GM12873 (cell line): Measurements from ENCODE around the gene PRPF19.

Experiments
- TF ChIP-seq, protein P1 (sequence below): IDR thresholded peaks from 2 replicates; pipeline ENCODE4 v1.5.1; 2012; ENCODE audit warnings: low read depth, mild to moderate bottlenecking, moderate library complexity, low read length, control low read depth; ENCODE audit not compliant: insufficient read depth; ENCODE audit errors: missing control alignments

PRPF19 gene

GRCh38 chr11:60942970-60943565 lies 36.7 kb upstream of the PRPF19 start:
- TF ChIP-seq, protein P1, sequence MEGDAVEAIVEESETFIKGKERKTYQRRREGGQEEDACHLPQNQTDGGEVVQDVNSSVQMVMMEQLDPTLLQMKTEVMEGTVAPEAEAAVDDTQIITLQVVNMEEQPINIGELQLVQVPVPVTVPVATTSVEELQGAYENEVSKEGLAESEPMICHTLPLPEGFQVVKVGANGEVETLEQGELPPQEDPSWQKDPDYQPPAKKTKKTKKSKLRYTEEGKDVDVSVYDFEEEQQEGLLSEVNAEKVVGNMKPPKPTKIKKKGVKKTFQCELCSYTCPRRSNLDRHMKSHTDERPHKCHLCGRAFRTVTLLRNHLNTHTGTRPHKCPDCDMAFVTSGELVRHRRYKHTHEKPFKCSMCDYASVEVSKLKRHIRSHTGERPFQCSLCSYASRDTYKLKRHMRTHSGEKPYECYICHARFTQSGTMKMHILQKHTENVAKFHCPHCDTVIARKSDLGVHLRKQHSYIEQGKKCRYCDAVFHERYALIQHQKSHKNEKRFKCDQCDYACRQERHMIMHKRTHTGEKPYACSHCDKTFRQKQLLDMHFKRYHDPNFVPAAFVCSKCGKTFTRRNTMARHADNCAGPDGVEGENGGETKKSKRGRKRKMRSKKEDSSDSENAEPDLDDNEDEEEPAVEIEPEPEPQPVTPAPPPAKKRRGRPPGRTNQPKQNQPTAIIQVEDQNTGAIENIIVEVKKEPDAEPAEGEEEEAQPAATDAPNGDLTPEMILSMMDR = no peak

- TF ChIP-seq, protein P1 = no peak
Observed at GRCh38 chr11:60942219-60942618, 35.8 kb upstream of the PRPF19 start.

DNA sequence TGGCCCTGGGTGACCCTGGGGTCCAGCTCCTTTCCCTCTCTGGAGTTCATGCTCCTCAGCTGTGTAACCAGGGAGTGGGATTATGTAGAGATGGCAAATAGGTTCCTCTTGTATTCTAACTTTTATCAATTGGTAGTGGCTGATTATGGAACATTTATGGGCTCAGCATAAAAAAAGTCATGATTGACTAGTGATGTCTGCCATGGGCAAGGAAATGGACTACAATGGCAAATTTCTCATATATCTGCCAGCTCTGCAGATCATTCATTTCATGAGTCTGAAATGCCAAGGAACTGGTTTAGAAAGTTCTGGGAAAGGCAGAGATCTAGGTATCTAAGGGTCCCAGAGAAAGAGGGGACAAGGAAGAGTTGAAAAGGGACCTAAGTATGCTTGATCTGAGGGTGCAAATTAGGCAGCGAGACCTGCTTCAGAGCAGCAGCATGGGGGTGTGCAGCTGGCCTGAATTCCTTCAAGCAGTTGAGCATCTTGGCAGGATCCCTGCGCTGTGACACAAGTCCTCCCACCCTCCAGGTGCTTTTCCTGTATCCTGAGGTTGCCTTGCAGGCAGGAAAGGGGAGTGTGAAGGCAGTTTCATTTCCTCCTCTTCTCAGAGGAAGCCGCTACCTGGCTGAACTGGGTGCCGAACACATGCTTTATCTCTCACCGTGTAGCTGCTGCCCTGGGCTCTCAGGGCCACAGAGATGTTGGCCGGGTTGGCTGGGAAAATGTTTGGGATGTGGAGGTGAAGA lies 35.2 kb upstream of the PRPF19 start:
- TF ChIP-seq, protein P1 = no peak

DNA sequence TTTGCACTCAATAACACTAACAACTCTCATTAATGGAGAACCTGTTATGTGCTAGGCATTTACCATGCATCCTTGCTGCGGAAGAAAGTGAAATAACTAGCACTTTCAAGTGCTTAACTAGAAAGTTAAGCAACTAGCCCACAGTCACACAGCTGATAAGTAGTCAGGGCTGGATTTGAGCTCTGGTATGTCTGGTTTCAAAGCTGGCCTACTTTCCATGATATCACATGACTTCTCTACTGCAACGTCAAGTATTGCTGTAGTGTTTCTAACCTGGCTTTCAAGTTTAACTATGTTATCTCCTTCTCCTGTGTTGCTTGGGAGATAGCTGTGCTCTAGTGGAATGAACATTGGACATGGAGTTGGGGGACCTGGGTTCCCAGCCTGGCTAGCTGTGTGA lies 33.5 kb upstream of the PRPF19 start:
- TF ChIP-seq, protein P1 = no peak

DNA sequence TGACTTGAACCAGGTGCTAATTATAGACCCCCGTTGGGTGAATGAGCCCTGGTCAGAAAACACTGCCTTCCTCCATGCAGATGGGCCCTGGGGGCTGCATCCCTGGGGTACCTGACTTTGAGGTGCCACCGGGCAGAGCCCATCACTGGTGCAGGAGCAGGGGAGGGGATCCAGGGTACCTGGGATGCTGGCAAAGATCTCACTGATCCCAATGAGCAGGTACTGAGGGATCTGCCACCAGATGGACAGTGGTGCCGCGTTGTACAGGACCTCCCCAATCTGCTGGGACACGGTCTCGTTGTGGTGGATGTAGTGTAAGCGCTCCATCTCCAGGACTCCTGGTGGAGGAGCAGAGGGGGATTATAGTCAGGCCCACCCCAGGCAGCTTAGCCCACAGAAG lies 32.9 kb upstream of the PRPF19 start:
- TF ChIP-seq, protein P1 = no peak

DNA sequence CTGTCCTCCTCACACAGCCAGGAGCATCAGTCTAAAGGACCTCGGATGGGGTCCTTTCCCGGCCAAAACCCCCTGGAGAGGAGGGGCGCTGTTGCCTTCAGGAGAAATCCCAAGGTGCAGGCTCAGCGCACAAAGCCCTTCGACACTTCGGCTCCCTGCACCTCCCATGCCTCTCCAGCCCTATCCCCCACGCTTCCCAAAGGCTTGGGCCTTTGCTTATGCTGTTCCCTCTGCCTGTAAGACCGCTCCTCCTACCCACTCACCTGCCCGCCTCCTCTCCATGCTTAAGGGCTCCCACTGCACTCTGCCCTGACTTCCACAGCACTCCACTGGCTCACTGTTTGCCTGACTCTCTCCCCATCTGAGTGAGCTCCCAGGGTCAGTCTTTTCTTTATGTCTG lies 32.1 kb upstream of the PRPF19 start:
- TF ChIP-seq, protein P1 = no peak

- TF ChIP-seq, protein P1 = no peak
Observed at GRCh38 chr11:60937811-60938210, 31.4 kb upstream of the PRPF19 start.
